HL-60 (cell line): ENCODE results near the gene TNRC6C.
A peak's percentile ranks its signal among the peaks of the same experiment; 100 is the strongest.

Experiments
- DNase-seq, 2 experiments: peaks; one replicate each; pipeline ENCODE4 v3.0.0-alpha.2; 2010 to 2020; ENCODE audit warnings: low read depth in 1 of 2, low spot score in 1 of 2
- H3K27ac ChIP-seq: fragments of 250-450 bp; sonication (Bioruptor Pico); replicated peaks from 2 replicates; pipeline ENCODE4 v1.5.1; 2020; ENCODE audit warnings: mild to moderate bottlenecking, moderate library complexity
- H3K27me3 ChIP-seq: fragments of 250-450 bp; sonication (Bioruptor Pico); 2 replicates; pipeline ENCODE4 v1.5.1; 2021; ENCODE audit warnings: mild to moderate bottlenecking, moderate library complexity; ENCODE audit not compliant: insufficient read depth, poor library complexity, severe bottlenecking
- H3K4me3 ChIP-seq: replicated peaks from 2 replicates; pipeline ENCODE4 v1.5.1; 2011; ENCODE audit warnings: mild to moderate bottlenecking, control low read depth, low read length; ENCODE audit not compliant: insufficient read depth
- CTCF ChIP-seq: IDR thresholded peaks from one replicate; pipeline ENCODE4 v1.5.1; 2011; ENCODE audit warnings: low read length, control low read depth, inconsistent platforms; ENCODE audit not compliant: insufficient read depth
- GABPA ChIP-seq: IDR thresholded peaks from 2 replicates; pipeline ENCODE4 v1.6.1; 2012; ENCODE audit warnings: low read depth
- POLR2AphosphoS5 ChIP-seq: IDR thresholded peaks from 2 replicates; pipeline ENCODE4 v1.6.1; 2012; ENCODE audit warnings: low read depth
- REST ChIP-seq: IDR thresholded peaks from 2 replicates; pipeline ENCODE4 v1.6.1; 2012; ENCODE audit warnings: low read depth; ENCODE audit not compliant: insufficient replicate concordance
- SPI1 ChIP-seq: IDR thresholded peaks from 2 replicates; pipeline ENCODE4 v1.6.1; 2012; ENCODE audit warnings: low read depth, mild to moderate bottlenecking, borderline replicate concordance

TNRC6C gene

GRCh38 chr17:78019367-78019975 is 61.0 kb downstream of the TNRC6C start:
- TF ChIP-seq SPI1 (no peak), CTCF (peak; percentile 29), REST (no peak)
- H3K27ac ChIP-seq: no peak overlapping the region
- H3K27me3 ChIP-seq: no peaks in the 10 kb centered on the region
- no peak overlapping the region for H3K4me3 ChIP-seq
- DNase-seq: no peak

- no peaks in the 10 kb centered on the region for H3K27me3 ChIP-seq
- no peak overlapping the region for H3K27ac ChIP-seq
- TF ChIP-seq GABPA (no peak), CTCF (no peak), REST (no peak), POLR2AphosphoS5 (no peak), SPI1 (no peak)
- DNase-seq: no peak
- H3K4me3 ChIP-seq: no peak overlapping the region
Observed at GRCh38 chr17:78019976-78020716, 61.6 kb downstream of the TNRC6C start.

GRCh38 chr17:78020717-78021108 is 62.2 kb downstream of the TNRC6C start:
- DNase-seq: no peak
- no peak overlapping the region for H3K4me3 ChIP-seq
- no peak overlapping the region for H3K27ac ChIP-seq
- no peaks in the 10 kb centered on the region for H3K27me3 ChIP-seq
- TF ChIP-seq SPI1 (no peak), POLR2AphosphoS5 (no peak), CTCF (no peak), GABPA (no peak), REST (no peak)
